Activated T-cell treated with anti-CD3 and anti-CD28 coated beads for 48 hours (primary cell): ENCODE measurements around the gene SLC39A2.
"Not testable (repeated sequence)": the region's sequence is repeated elsewhere in the genome, so short reads cannot be mapped to it uniquely, and the experiment has no call there.

Experiments used
- DNase-seq: peaks from one replicate; pipeline ENCODE4 v3.0.0-alpha.2; 2020; ENCODE audit warnings: low read depth

The SLC39A2 gene

GRCh38 chr14:20998674-20999366 is at the start of gene SLC39A2:
SLC39A2 (plus strand) TSS chr14:20999293; CDS start chr14:20999447, 154 bp downstream.
- DNase-seq = no peak

- DNase-seq = not testable (repeated sequence)
Measured at GRCh38 chr14:20954736-20955537, 44.2 kb upstream of the SLC39A2 start, which contains the start of gene RNASE2. RNASE2 (plus strand) TSS chr14:20955487; CDS start chr14:20955772, 285 bp downstream.

GRCh38 chr14:20955538-20955873 is 43.6 kb upstream of the SLC39A2 start:
- not testable (repeated sequence) for DNase-seq

- DNase-seq = no peak
Measured at GRCh38 chr14:20956376-20956976, 42.6 kb upstream of the SLC39A2 start.

GRCh38 chr14:20958946-20959345 is 40.1 kb upstream of the SLC39A2 start:
- DNase-seq = not testable (repeated sequence)

GRCh38 chr14:20969336-20969735 is 29.8 kb upstream of the SLC39A2 start:
- DNase-seq = no peak

- DNase-seq = no peak
Measured at GRCh38 chr14:20970647-20970982, 28.5 kb upstream of the SLC39A2 start.

GRCh38 chr14:20970983-20971704 is 27.9 kb upstream of the SLC39A2 start:
- peak; percentile 81 for DNase-seq

- no peak for DNase-seq
Measured at GRCh38 chr14:20971705-20972021, 27.4 kb upstream of the SLC39A2 start.

- DNase-seq = no peak
Measured at GRCh38 chr14:20973501-20973900, 25.6 kb upstream of the SLC39A2 start.

GRCh38 chr14:20976291-20976690 is 22.8 kb upstream of the SLC39A2 start:
- DNase-seq = no peak

- no peak for DNase-seq
Measured at GRCh38 chr14:20978687-20979086, 20.4 kb upstream of the SLC39A2 start.

- DNase-seq = no peak
Measured at GRCh38 chr14:20980906-20981305, 18.2 kb upstream of the SLC39A2 start.

GRCh38 chr14:20982646-20983369 is 16.3 kb upstream of the SLC39A2 start:
- DNase-seq = no peak

- DNase-seq = not testable (repeated sequence)
Measured at GRCh38 chr14:20985650-20986049, 13.4 kb upstream of the SLC39A2 start.

- DNase-seq = no peak
Measured at GRCh38 chr14:20986811-20987210, 12.3 kb upstream of the SLC39A2 start.

GRCh38 chr14:20988717-20989470 is 10.2 kb upstream of the SLC39A2 start:
- no peak for DNase-seq

- no peak for DNase-seq
Measured at GRCh38 chr14:20989471-20989786, 9.7 kb upstream of the SLC39A2 start.

GRCh38 chr14:20989787-20990600 is 9.1 kb upstream of the SLC39A2 start, which contains the start of gene METTL17:
METTL17 (plus strand) TSS chr14:20989980; CDS start chr14:20990003, 23 bp downstream.
- DNase-seq = peak; percentile 83

- DNase-seq = no peak
Measured at GRCh38 chr14:20996521-20996920, 2.6 kb upstream of the SLC39A2 start.
